SK-N-SH treated with all-trans-retinoic acid at 6 μM for 48 hours (cell line): ENCODE measurements around the gene SEC14L5.

ENCODE experiments used
- ATAC-seq: fragments of 200-7000 bp; cut with Tn5 transposase; 3 replicates; pipeline ENCODE4 v1.9.1; 2020; ENCODE audit warnings: mild to moderate bottlenecking, moderate library complexity
- ARNTL ChIP-seq: fragments of 450-650 bp; formaldehyde crosslinking; IDR thresholded peaks from 2 replicates; pipeline ENCODE4 v1.5.0; 2020; ENCODE audit warnings: low read depth, mild to moderate bottlenecking, moderate library complexity, borderline replicate concordance
- BACH2 ChIP-seq: fragments of 250-450 bp; sonication (Bioruptor Pico); IDR thresholded peaks from 2 replicates; pipeline ENCODE4 v1.9.0; 2021; ENCODE audit warnings: mild to moderate bottlenecking, borderline replicate concordance
- CREB5 ChIP-seq: fragments of 250-450 bp; sonication (Bioruptor Pico); IDR thresholded peaks from 2 replicates; pipeline ENCODE4 v1.5.1; 2020; ENCODE audit warnings: low read depth, mild to moderate bottlenecking, moderate library complexity
- CSDC2 ChIP-seq: fragments of 250-450 bp; sonication (Bioruptor Pico); IDR thresholded peaks from 2 replicates; pipeline ENCODE4 v1.5.0; 2020; ENCODE audit warnings: mild to moderate bottlenecking, moderate library complexity
- CSRNP3 ChIP-seq: fragments of 250-450 bp; sonication (Bioruptor Pico); IDR thresholded peaks from 2 replicates; pipeline ENCODE4 v1.5.1; 2021; ENCODE audit warnings: mild to moderate bottlenecking, moderate library complexity
- ESRRG ChIP-seq: fragments of 250-450 bp; sonication (Bioruptor Pico); IDR thresholded peaks from 2 replicates; pipeline ENCODE4 v1.6.1; 2021; ENCODE audit warnings: mild to moderate bottlenecking
- GLIS3 ChIP-seq: fragments of 250-450 bp; sonication (Bioruptor Pico); IDR thresholded peaks from 2 replicates; pipeline ENCODE4 v1.5.0; 2020; ENCODE audit warnings: mild to moderate bottlenecking, moderate library complexity
- ISL1 ChIP-seq: fragments of 250-450 bp; sonication (Bioruptor Pico); IDR thresholded peaks from 2 replicates; pipeline ENCODE4 v2.1.2; 2022; ENCODE audit warnings: mild to moderate bottlenecking, moderate library complexity
- OSR1 ChIP-seq: fragments of 250-450 bp; sonication (Bioruptor Pico); IDR thresholded peaks from 2 replicates; pipeline ENCODE4 v1.8.0; 2022; ENCODE audit warnings: moderate library complexity, mild to moderate bottlenecking, inconsistent platforms
- PATZ1 ChIP-seq: fragments of 250-450 bp; sonication (Bioruptor Pico); IDR thresholded peaks from 2 replicates; pipeline ENCODE4 v1.8.0; 2020; ENCODE audit warnings: mild to moderate bottlenecking, moderate library complexity, borderline replicate concordance
- POU6F1 ChIP-seq: fragments of 250-450 bp; sonication (Bioruptor Pico); IDR thresholded peaks from 2 replicates; pipeline ENCODE4 v1.8.0; 2021; ENCODE audit warnings: low read depth, mild to moderate bottlenecking, moderate library complexity, borderline replicate concordance
- PPARA ChIP-seq: fragments of 250-450 bp; sonication (Bioruptor Pico); IDR thresholded peaks from 2 replicates; pipeline ENCODE4 v1.5.0; 2020; ENCODE audit warnings: mild to moderate bottlenecking, borderline replicate concordance
- RARB ChIP-seq: fragments of 250-450 bp; sonication (Bioruptor Pico); IDR thresholded peaks from 2 replicates; pipeline ENCODE4 v1.8.0; 2021; ENCODE audit warnings: mild to moderate bottlenecking, moderate library complexity
- TCF4 ChIP-seq: fragments of 250-450 bp; sonication (Bioruptor Pico); IDR thresholded peaks from 2 replicates; pipeline ENCODE4 v1.8.0; 2021; ENCODE audit warnings: mild to moderate bottlenecking, moderate library complexity, borderline replicate concordance
- TOX ChIP-seq: fragments of 250-450 bp; sonication (Bioruptor Pico); IDR thresholded peaks from 2 replicates; pipeline ENCODE4 v1.8.0; 2021; ENCODE audit warnings: mild to moderate bottlenecking, moderate library complexity, borderline replicate concordance
- TSHZ2 ChIP-seq: fragments of 250-450 bp; sonication (Bioruptor Pico); IDR thresholded peaks from 2 replicates; pipeline ENCODE4 v1.5.0; 2020; ENCODE audit warnings: mild to moderate bottlenecking, moderate library complexity
- ZC3H10 ChIP-seq: fragments of 250-450 bp; sonication (Bioruptor Pico); IDR thresholded peaks from 2 replicates; pipeline ENCODE4 v1.5.1; 2021; ENCODE audit warnings: mild to moderate bottlenecking, moderate library complexity
- ZFP3 ChIP-seq: fragments of 250-450 bp; sonication (Bioruptor Pico); IDR thresholded peaks from 2 replicates; pipeline ENCODE4 v1.5.0; 2020; ENCODE audit warnings: mild to moderate bottlenecking, moderate library complexity
- ZFP30 ChIP-seq: fragments of 450-650 bp; formaldehyde crosslinking; IDR thresholded peaks from 2 replicates; pipeline ENCODE4 v1.5.0; 2022; ENCODE audit warnings: mild to moderate bottlenecking, moderate library complexity
- ZNF70 ChIP-seq: fragments of 450-650 bp; formaldehyde crosslinking; IDR thresholded peaks from 2 replicates; pipeline ENCODE4 v1.5.0; 2020; ENCODE audit warnings: mild to moderate bottlenecking, moderate library complexity
- ZNF8 ChIP-seq: fragments of 450-650 bp; formaldehyde crosslinking; IDR thresholded peaks from 2 replicates; pipeline ENCODE4 v1.5.0; 2020; ENCODE audit warnings: mild to moderate bottlenecking, moderate library complexity

SEC14L5 gene

GRCh38 chr16:5022521-5022920 lies 64.4 kb downstream of the SEC14L5 start (continued):
- no peak for TF ChIP-seq CSRNP3 (CRISPR knock-in tag)

GRCh38 chr16:5024632-5025031 lies 66.5 kb downstream of the SEC14L5 start:
- peak; percentile 64 for ATAC-seq
- TF ChIP-seq CSRNP3 (CRISPR knock-in tag) = no peak
- TF ChIP-seq TCF4 = no peak
- TF ChIP-seq ZC3H10 (CRISPR knock-in tag) = no peak
- no peak for TF ChIP-seq TOX (CRISPR knock-in tag)
- TF ChIP-seq OSR1 (CRISPR knock-in tag) = no peak
- TF ChIP-seq TSHZ2 (CRISPR knock-in tag) = no peak
- TF ChIP-seq RARB (CRISPR knock-in tag) = no peak
- no peak for TF ChIP-seq ZNF70 (CRISPR knock-in tag)
- TF ChIP-seq ZFP3 = no peak
- no peak for TF ChIP-seq BACH2 (CRISPR knock-in tag)
- no peak for TF ChIP-seq PPARA
- TF ChIP-seq ISL1 (CRISPR knock-in tag) = no peak
- TF ChIP-seq CREB5 = no peak
- no peak for TF ChIP-seq PATZ1 (CRISPR knock-in tag)
- TF ChIP-seq ESRRG (CRISPR knock-in tag) = no peak
- TF ChIP-seq ZNF8 (CRISPR knock-in tag) = no peak

- peak; percentile 59 for ATAC-seq
- TF ChIP-seq CSDC2 = no peak
- TF ChIP-seq, all 23 proteins: peak for 0
Measured at GRCh38 chr16:5025171-5025632, 67.1 kb downstream of the SEC14L5 start.

- ATAC-seq = no peak
- TF ChIP-seq PPARA (no peak), ESRRG (CRISPR knock-in tag) (no peak), ZFP30 (CRISPR knock-in tag) (no peak), CREB5 (no peak), ZFP3 (no peak), GLIS3 (no peak), ARNTL (CRISPR knock-in tag) (no peak), TSHZ2 (CRISPR knock-in tag) (no peak), OSR1 (CRISPR knock-in tag) (no peak), ZC3H10 (CRISPR knock-in tag) (no peak), POU6F1 (CRISPR knock-in tag) (no peak), ISL1 (CRISPR knock-in tag) (no peak)
Measured at GRCh38 chr16:5026664-5027063, 68.5 kb downstream of the SEC14L5 start.
